Measurements from ENCODE around the gene AFG1L. TPM values are rescaled to one million over a fixed set of nuclear protein-coding genes. Genes with fewer than 3 reads are reported as not detected.
"Not testable (repeated sequence)": the region's sequence is repeated elsewhere in the genome, so short reads cannot be mapped to it uniquely, and the experiment has no call there.

The AFG1L gene
- polyA plus RNA-seq, 12 donors = 4.0 to 11.5 (median 5.7) TPM; not detected in 1

DNA sequence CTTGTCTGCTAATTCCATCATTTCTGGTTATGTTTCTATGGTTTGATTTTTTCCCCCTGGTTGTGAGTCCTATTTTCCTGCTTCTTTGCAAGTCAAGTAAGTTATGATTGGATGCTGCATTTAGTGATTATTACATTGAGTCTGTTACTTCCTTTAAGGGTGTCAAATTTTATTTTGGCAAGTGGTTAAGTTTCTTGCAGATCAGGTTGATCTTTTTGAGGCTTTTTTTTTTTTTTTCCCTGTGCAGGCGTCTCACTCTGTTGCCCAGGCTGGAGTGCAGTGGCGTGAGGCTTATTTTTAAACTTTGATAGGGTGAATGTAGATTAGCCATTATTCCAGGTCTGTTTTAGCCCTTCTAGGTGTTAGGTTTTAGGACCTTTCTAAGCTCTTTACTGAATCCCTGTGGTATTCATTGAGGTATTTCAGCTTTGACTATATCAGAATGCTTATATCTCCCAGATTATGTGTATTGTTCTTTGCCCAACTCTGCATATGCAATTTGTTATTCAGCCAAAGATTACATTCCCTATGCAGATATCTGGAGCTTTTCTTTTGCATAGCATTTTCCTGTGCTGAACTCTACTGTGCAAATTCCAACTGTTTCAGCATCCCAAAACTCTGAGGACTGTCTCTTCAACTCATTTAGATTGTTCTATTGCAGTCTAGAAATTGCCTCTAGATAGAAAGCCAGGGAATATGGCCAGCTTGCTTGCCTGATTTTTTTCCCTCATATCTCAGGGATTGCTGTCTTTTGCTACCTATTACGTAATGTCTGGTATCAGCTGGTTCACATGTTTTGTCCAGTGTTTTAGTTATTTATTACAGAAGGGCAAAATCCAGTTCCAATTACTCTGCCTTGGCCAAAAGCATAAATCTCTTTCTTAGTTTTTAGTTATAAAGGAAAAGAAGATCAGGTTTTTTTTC lies 113.3 kb downstream of the AFG1L start:
- peak; percentile 75 for DNase-seq

DNA sequence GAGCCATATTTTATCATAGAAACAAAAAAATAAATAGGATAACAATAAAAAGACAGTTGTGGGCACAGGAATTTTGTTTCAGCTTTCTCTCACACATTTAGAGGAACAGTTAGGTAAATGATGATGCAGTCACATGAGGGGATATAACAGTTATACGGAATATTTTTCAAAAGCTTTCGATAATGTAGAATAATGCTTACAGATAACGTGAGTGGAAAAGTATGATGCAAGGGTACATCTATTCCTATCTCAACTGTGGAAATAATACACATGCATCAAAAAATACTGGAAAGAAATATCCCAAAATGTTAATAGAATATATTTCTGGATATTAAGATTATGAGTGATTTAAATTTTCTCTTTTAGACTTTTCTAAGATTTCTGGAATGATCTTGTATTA lies 114.0 kb downstream of the AFG1L start:
- no peak for DNase-seq

DNA sequence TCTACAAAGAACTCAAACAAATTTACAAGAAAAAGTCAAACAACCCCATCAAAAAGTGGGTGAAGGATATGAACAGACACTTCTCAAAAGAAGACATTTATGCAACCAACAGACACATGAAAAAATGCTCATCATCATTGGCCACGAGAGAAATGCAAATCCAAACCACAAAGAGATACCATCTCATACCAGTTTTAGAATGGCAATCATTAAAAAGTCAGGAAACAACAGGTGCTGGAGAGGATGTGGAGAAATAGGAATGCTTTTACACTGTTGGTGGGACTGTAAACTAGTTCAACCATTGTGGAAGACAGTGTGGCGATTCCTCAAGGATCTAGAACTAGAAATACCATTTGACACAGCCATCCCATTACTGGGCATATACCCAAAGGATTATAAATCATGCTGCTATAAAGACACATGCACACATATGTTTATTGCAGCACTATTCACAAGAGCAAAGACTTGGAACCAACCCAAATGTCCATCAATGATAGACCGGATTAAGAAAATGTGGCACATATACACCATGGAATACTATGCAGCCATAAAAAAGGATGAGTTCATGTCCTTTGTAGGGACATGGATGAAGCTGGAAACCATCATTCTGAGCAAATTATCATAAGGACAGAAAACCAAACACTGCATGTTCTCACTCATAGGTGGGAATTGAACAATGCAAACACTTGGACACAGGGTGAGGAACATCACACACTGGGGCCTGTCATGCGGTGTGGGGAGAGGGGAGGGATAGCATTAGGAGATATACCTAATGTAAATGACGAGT lies 121.4 kb downstream of the AFG1L start:
- not testable (repeated sequence) for DNase-seq

DNA sequence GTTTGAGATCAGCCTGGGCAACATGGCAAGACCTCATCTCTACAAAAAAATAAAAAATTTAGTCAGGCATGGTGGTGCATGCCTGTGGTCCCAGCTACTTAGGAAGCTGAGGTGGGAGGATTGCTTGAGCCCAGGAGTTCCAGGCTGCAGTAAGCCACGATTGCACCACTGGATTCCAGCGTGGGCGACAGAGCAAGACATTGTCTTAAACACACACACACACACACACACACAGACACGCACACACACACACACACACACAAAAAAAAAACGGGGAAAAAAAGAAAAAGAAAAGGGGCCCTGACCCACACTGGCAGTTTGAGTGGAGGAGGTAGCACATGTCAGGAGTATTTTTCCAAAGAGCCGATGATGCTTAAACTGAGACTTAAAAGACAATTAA lies 122.2 kb downstream of the AFG1L start:
- DNase-seq = no peak

DNA sequence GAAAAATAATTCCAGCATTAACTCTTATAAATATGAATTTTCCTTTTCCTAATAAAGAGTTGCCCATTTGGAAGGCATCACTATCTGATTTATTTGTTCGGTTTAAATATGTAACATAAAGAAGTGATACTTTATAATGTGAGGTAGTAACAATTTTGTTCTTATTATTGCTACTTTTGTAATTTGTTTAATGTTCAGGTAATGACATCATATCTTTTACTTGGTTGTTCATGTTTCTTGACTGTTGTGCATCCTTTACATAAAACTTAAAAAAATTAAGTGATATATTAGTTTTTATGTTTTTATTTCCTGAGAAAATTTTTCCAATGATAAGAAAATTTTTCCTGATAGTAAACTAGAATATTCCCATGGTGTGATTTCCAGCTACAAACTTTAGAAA lies 124.6 kb downstream of the AFG1L start:
- no peak for DNase-seq

DNA sequence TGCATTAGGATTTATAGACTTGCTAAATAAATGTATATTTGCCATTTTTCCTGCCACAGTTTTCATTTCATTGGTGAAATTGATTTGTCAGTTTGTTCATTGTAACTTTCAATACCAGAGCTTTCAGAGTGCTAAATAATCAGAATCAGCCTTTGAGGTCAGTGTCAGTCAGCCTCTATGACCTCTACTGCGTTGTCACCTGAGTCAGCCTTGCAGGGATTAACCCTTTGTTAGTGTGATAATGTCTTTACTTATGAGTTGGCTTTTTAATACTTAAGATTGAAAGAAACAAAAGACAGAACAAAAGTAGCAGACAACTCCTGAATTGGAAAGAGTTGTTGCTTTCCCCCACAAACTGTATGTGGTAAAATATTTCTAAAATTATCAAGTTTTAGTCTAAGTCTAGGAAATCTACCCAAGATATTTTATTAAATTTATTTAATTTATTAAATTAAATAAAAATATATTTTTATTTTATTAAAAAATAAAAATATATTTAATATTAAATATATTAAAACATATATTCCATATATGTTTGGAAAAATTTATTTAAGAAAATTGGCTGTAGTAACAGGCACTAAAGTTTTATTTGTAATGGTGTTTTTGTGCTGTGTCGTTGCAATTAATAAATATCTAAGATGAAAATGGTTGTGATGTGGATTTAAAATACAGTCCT lies 125.2 kb downstream of the AFG1L start:
- no peak for DNase-seq

DNA sequence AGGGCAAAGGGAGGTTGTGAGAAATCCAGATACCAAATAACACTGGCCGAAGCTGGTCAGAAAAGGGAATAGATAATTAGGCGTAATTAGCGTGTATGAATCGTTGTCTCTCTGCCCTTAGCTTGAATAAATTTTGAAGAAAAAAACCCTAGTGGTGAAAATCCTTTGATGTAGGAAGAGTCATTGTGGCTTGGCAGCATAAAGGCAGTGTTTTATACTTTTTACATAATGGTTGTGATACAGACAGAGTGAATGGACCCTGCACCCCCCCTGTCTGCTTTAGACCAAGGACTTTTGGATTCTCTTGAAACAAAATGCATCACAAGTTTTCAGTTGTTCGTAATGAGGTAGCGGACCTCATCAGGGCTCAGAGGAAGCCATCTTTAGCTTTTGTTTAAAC lies 126.5 kb downstream of the AFG1L start:
- DNase-seq = no peak

DNA sequence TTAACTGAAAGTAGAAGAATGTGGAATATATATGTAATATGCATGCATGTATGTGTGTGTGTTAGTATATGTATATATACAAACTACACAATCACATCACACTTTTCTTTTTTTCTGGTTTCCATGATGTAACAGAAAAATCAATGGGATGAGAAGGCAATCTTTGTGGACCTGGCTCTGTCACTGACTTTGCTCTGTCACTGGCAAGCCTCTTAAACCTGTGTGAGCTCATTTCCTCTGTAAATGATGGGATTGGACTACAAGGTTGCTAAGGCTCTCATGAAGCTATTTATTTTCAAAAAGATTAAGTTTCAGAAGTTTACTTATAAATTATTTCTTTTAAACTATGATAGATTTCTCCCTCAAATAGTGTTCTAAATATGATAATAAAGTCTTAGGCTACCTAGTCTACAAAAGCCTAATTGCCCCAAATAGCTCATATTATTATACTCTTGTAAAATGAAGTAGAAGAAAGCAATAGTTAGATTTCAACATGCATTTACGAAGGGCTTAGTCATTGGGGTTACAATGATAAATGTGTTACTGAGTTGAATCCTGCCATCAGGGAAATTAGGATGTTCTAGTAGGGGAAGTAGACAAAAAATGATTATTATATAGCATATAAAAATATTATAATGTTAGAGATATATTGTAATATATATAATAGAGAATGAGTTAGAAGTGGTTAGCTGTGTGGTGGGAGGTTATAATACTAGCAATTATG lies 129.3 kb downstream of the AFG1L start:
- DNase-seq = no peak

DNA sequence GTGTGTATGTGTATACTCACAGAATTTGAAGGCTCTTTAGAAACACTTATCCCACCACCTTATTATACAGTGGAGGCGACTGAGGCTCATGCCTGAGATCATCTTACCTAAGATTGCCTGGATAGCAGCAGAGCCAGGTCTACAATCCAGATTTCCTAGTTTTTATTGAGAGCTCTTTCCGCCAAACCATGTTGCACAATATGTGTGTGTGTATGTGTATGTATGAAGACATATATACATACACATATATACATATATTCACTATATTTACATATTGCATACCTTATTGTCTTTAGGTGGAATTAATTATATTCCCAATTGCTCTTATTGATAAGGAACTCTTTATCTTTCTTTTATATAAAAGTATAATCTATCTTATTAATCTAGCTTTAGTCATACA lies 130.6 kb downstream of the AFG1L start:
- no peak for DNase-seq

DNA sequence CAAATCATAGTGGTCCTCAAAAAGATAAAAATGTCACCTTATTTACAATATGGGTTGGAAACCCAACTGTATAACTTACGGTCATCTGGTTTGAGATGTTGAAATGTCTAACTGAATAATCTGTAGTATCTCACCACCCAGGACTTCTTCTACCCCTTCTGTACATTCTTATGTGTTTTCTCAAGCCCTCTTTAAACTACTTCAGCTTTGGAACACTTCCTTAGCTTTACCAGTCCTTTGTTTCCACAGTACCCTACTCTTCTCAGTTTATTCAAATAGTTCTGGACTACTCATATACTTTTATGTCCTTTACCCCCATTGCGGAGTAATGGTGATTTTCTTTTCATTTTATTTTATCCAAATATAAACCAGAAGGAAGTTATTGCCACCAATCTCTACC lies 137.3 kb downstream of the AFG1L start:
- no peak for DNase-seq

DNA sequence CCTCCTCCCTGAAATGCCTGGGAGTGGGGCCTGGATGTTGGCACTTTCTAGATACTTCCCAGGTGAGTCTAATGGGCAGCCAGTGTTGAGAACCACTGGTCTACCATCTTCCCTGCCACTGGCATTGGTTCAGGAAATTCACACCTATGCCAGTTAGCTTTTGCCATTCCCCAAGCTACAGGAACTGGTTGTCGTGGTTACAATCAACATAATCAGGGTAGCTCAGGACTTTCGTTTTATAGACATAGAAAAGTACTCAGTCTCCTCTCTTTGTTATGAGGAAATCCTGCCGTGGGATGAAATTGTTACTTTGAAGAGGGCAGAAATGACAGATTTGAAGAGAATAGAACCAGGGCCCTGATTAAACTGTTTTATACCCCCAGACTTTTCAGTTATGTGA lies 137.9 kb downstream of the AFG1L start:
- DNase-seq = no peak

DNA sequence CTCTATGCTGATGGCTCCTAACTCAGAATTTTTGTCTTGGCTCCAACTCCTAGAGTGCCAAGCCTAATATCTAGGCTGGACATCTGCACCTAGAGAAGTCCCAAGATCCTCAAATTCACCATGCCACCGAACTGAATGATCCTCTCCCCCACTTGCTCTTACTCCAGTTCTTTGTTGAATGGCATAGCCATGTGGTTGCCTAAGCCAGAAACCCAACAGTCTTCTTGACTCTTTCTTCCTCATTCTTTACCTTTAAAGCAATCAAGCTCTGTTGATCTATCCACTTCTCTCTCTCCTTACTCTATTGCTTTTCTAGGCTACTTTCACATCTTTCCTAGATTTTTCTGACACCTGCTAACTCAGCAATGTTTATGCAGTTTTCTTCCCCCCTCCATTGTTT lies 139.4 kb downstream of the AFG1L start:
- no peak for DNase-seq

DNA sequence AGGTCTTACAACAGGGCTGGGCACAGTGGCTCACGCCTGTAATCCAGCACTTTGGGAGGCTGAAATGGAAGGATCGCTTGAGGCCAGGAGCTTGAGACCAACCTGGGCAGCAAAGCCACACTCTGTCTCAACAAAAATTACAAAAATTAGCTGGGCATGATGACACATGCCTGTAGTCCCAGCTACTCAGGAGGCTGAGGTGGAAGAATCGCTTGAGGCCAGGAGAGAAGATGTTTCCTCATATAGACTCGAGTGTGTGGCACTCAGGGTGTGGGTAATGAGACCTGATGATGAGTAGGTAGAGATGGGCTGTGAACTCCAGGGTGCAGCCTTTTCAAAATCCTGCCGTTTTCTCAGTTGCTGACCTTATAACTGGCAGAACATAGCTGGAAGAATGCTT lies 140.5 kb downstream of the AFG1L start:
- no peak for DNase-seq

DNA sequence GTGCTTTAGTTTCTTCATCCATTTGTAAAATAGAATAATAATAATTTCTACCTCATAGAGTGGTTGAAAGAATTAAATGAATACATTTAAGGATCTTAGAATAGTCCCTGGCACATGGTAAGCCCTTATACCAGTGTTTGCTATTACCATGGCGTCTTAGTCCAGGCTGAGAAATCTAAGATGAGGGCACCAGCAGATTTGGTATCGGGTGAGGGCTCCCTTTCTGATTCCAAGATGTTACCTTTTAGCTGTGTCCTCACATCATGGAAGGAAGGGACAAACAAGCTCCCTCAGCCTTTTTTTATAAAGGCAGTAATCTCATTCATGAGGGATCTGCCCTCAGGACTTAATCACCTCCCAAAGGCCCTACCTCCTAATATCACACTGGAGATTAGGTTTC lies 141.9 kb downstream of the AFG1L start:
- DNase-seq = no peak

DNA sequence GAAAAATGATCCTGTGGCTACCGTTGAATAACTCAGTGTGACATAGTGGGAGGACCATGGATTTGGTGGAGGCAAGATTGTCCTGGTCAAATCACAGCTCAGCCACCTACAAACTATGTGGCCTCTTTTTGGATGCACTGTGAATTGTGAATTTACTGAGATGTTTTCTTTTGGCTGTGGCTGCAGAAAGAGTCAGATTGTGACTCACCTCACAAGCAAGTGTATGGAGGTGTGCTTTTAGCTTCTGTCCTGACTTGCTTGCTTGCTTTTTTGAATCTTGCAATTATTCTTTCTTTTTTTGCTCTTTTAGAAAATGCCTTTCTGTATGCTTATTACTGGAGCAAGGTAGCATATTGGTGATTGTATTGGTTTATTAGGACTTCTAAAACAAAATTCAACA lies 143.0 kb downstream of the AFG1L start:
- DNase-seq = no peak

DNA sequence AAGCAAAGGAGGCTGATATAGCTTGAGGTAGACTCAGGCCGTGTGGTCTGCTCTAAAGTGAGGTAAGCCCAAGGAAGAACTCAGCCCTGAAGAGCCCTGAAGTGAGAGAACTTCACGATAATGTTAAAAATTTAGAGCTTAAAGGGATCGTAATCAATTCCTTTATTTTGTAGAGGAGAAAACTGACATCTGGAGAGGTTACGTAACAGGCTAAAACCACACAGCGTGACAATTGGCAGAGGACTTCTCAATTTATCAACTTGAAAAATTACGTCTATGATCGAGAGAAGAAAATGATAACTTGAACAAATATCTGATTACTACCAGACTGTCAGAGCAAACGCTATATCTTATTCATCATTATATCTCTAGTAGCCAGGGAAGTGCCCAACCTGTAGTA lies 144.1 kb downstream of the AFG1L start:
- DNase-seq = no peak

DNA sequence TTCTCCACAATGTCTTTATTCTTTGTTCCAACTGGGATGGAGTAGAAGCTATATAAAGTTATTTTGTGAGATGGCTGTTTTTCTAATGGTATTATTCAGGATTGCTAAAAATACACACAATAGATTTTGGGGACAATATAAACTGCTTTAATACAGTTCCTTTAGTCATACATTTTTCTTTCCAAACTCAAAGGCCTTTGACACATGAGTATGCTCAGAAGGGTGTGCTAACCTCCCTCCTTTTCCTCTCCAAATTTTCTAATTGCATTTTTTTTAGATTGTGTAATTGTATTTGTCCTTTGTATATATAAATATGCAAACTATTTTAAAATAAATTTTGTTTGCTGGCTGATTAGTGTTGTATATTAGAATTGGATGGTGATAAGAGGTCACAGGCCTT lies 146.3 kb downstream of the AFG1L start:
- DNase-seq = no peak

DNA sequence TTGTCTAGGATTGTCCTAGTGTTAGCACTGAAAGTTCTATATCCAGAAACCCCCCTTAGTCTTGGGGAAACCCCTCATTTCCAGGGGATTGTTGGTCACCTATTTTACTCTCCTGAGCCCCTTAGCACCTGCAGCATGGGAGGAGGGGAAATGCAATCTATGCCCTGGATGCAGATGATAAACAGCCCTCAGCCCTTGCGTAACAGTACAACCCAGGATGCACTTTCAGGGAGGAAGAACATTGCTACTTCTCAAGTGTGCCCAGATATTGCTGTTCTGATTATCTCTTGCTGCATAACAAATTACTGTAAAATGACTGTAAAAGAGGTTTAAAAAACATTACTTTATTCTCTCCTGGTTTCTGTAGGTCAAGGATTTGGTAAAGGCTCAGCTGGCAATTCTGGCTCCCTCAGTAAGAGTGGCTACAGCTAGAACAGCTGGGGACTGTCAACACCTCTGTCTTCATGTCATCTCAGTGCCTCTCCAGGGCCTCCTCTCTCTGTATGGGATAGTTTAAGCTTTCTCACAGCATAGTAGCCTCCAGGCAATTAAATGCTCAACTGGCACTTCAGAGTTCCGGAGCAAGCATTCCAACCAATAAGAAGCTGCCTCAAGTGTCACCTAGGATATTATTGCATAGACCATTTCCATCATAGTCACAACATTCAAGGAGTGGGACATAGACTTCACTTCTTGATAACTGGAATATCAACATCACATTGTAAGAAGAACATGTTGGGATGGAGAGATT lies 148.1 kb downstream of the AFG1L start:
- DNase-seq = no peak

DNA sequence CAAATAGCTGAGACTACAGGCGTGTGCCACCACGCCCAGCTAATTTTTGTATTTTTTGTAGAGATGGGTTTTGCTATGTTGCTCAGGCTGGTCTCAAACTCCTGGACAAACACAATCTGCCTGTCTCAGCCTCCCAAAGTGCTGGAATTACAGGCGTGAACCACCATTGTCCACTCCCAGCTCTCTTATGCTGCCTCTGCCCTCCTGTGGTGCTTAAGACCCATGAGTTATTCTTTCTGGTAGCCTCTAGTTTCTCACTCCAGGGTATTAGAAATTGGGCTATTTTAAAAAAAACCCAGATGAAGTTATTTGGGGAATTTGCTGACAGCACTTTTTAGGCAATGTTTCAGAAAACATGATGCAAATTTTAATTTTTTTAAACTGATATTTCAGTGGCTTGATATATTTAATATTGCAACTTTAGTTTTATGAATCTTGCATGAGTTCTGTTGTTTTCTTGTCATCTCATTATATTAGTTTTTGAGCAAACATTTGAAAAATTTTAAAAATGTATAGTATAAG lies 151.8 kb downstream of the AFG1L start:
- DNase-seq = no peak

DNA sequence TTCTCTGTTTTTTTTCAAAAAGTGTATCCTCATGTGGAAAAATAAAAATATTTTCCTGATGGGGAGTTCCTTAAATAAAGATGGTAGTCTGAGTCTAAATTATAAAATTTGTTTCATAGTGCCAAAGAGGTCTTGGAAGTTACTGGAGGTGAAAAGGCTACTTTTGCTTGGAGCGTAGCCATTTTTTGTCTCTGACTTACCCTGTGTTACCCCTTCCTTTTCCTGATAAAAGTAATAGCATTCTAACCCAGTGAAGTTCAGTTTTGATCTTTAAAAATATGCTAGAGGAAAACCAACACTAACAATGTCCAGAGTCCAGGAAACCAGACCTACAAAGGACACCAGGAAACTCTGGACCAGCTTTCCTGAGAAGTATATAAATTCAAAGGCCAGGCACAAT lies 153.6 kb downstream of the AFG1L start:
- no peak for DNase-seq

DNA sequence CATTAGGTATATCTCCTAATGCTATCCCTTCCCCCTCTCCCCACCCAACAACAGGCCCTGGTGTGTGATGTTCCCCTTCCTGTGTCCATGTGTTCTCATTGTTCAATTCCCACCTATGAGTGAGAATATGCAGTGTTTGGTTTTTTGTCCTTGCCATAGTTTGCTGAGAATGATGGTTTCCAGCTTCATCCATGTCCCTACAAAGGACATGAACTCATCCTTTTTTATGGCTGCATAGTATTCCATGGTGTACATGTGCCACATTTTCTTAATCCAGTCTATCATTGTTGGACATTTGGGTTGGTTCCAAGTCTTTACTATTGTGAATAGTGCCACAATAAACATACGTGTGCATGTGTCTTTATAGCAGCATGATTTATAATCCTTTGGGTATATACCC lies 154.9 kb downstream of the AFG1L start:
- not testable (repeated sequence) for DNase-seq

All from muscle of arm (tissue), 12 donors.